ENCODE results near the gene GANC. TPM values are rescaled to one million over a fixed set of nuclear protein-coding genes. Genes with fewer than 3 reads are reported as not detected.

GANC gene
- total and polyA plus RNA-seq, 9 of the 15 experiments (the other 6 are each of a cell fraction or from before 2014, with no cell fraction given): 10.9 to 19.0 (median 14.5) TPM

- TF ChIP-seq BRD9 (IDR thresholded peaks at IDR 0.05; ENCODE audit: low read depth, partially characterized antibody): no peak
- TF ChIP-seq RHOXF2B (CRISPR knock-in tag; conservative IDR thresholded peaks at IDR 0.05): no peak
Observed at GRCh38 chr15:42282344-42282743, 9.3 kb downstream of the GANC start (continued).

- Histone ChIP-seq H3K9me3 (replicated peaks; ENCODE audit: control insufficient read depth, insufficient read depth, low read depth, low read length) (no peaks in the 10 kb centered on the region), H3K4me3 (no peak overlapping the region), H3K4me1 (replicated peaks in 1 of 2; ENCODE audit: control insufficient read depth in 2 of 2, insufficient read depth in 2 of 2, low read length in 2 of 2) (peaks cover 0 to 12% of the 10 kb centered on the region in 2 experiments; a peak in 4 of 5 replicates), H3K4me2 (ENCODE audit: insufficient read depth, low read length) (no peak overlapping the region), H2AFZ (ENCODE audit: low read depth, low read length) (no peak overlapping the region), H4K20me1 (replicated peaks; ENCODE audit: control insufficient read depth, insufficient read depth, low read length) (no peaks in the 10 kb centered on the region), H3K9me1 (ENCODE audit: control insufficient read depth, insufficient read depth, low read length) (no peaks in the 10 kb centered on the region), H3K79me2 (ENCODE audit: control insufficient read depth, insufficient read depth, low read length) (no peaks in the 10 kb centered on the region), H3K27me3 (ENCODE audit: control insufficient read depth in 2 of 2, insufficient read depth in 2 of 2, low read length in 2 of 2) (no peaks in the 10 kb centered on the region), H3K27ac (ENCODE audit: extremely low read depth, low read depth, low read length) (no peak overlapping the region), H3K9ac (ENCODE audit: insufficient read depth in 1 of 2, low read depth in 2 of 2, low read length in 2 of 2) (no peak overlapping the region), H3K36me3 (ENCODE audit: control insufficient read depth, insufficient read depth, low read length) (peaks cover 14% of the 10 kb centered on the region; the same call in 1 of the 3 replicates)
- WGBS (ENCODE audit: insufficient coverage, low coverage, missing lambda C conversion rate): 42% methylated on average over 5 of the region's 5 CpGs
- DNase-seq (ENCODE audit: extremely low read depth in 1 of 4, low spot score in 3 of 4): no peak
- no peak for ATAC-seq
- no peak for FAIRE-seq
- ChIA-PET POLR2A (interaction anchor here (2.0 kb wide), 1 partner anchor 10 kb away, joined by 8 read pairs; the partner anchor contains the start of genes GANC and TMEM87A), CTCF (ENCODE audit: low intra/inter-chr PET ratio) (no interaction called here)
- no peak for TF ChIP-seq ZNF280B (CRISPR knock-in tag; IDR thresholded peaks at IDR 0.05)
- BruUV-seq (replicated peaks): no TSS peak
- intact Hi-C loops (cut with micrococcal nuclease): no loop called here
- in situ Hi-C loops (cut with MboI): no loop called here
Observed at GRCh38 chr15:42282926-42283325, 9.9 kb downstream of the GANC start.
